ENCODE data around the gene TSFM. TPM values are rescaled to one million over a fixed set of nuclear protein-coding genes. Genes with fewer than 3 reads are reported as not detected.
A peak's percentile ranks its signal among the peaks of the same experiment; 100 is the strongest.
"Not testable (repeated sequence)": the region's sequence is repeated elsewhere in the genome, so short reads cannot be mapped to it uniquely, and the experiment has no call there.

The TSFM gene
- total RNA-seq, 1 experiment from 2014 or later, result 37.9 TPM

- DNase-seq (ENCODE audit: low read depth), result no peak
These were observed 20.1 kb upstream of the TSFM start for GRCh38 chr12:57762463-57762862.

- no peak for DNase-seq (ENCODE audit: low read depth)
These were observed 18.5 kb upstream of the TSFM start for GRCh38 chr12:57763881-57764661.

- DNase-seq (ENCODE audit: low read depth), result no peak
These were observed 18.0 kb upstream of the TSFM start for GRCh38 chr12:57764662-57765002.

- peak; percentile 67 for DNase-seq (ENCODE audit: low read depth)
These were observed 17.4 kb upstream of the TSFM start for GRCh38 chr12:57765003-57765697.

GRCh38 chr12:57765698-57766463 lies 16.7 kb upstream of the TSFM start:
- no peak for DNase-seq (ENCODE audit: low read depth)

- peak; percentile 56 for DNase-seq (ENCODE audit: low read depth)
These were observed 15.9 kb upstream of the TSFM start, which contains the start of gene CYP27B1 for GRCh38 chr12:57766464-57767304. Gene CYP27B1, minus strand, starts transcription at chr12:57767078. Its CDS starts 37 bp downstream, at chr12:57767041.

- DNase-seq (ENCODE audit: low read depth), result no peak
These were observed 15.3 kb upstream of the TSFM start for GRCh38 chr12:57767305-57767698.

- DNase-seq (ENCODE audit: low read depth), result no peak
These were observed 14.7 kb upstream of the TSFM start for GRCh38 chr12:57767876-57768275.

- no peak for DNase-seq (ENCODE audit: low read depth)
These were observed 13.0 kb upstream of the TSFM start for GRCh38 chr12:57769594-57769993.

GRCh38 chr12:57770734-57771133 lies 11.9 kb upstream of the TSFM start:
- no peak for DNase-seq (ENCODE audit: low read depth)

- DNase-seq (ENCODE audit: low read depth), result peak; percentile 90
These were observed 11.2 kb upstream of the TSFM start for GRCh38 chr12:57771236-57771872.

- peak; percentile 96 for DNase-seq (ENCODE audit: low read depth)
These were observed 10.6 kb upstream of the TSFM start, which contains the start of gene METTL1 for GRCh38 chr12:57771873-57772428. Gene METTL1, minus strand, starts transcription at chr12:57772105. Its CDS starts 22 bp downstream, at chr12:57772083.

GRCh38 chr12:57772429-57773322 lies 9.9 kb upstream of the TSFM start, which contains the start of gene EEF1AKMT3:
Gene EEF1AKMT3, plus strand, starts transcription at chr12:57772614. Its CDS starts 111 bp downstream, at chr12:57772725.
- DNase-seq (ENCODE audit: low read depth), result peak; percentile 64

- not testable (repeated sequence) for DNase-seq (ENCODE audit: low read depth)
These were observed 8.0 kb upstream of the TSFM start for GRCh38 chr12:57774634-57775033.

GRCh38 chr12:57775044-57775443 lies 7.5 kb upstream of the TSFM start:
- no peak for DNase-seq (ENCODE audit: low read depth)

- no peak for DNase-seq (ENCODE audit: low read depth)
These were observed 6.9 kb upstream of the TSFM start for GRCh38 chr12:57775563-57776246.

GRCh38 chr12:57776247-57776587 lies 6.4 kb upstream of the TSFM start:
- DNase-seq (ENCODE audit: low read depth), result no peak

- DNase-seq (ENCODE audit: low read depth), result no peak
These were observed 5.2 kb upstream of the TSFM start for GRCh38 chr12:57777367-57777766.

GRCh38 chr12:57777911-57778310 lies 4.7 kb upstream of the TSFM start:
- DNase-seq (ENCODE audit: low read depth), result no peak
